WERI-Rb-1 (cell line): Measurements from ENCODE around the gene TTC28.

Experiments
- DNase-seq: peaks from one replicate; pipeline ENCODE4 v3.0.0-alpha.2; 2020
- H3K27ac ChIP-seq: fragments of 250-450 bp; sonication (Bioruptor Pico); 2 replicates; pipeline ENCODE4 v1.5.1; 2020; ENCODE audit warnings: mild to moderate bottlenecking, moderate library complexity
- H3K27me3 ChIP-seq: fragments of 250-450 bp; sonication (Bioruptor Pico); 2 replicates; pipeline ENCODE4 v1.5.1; 2021; ENCODE audit warnings: mild to moderate bottlenecking, low read depth, moderate library complexity; ENCODE audit not compliant: insufficient read depth, severe bottlenecking
- H3K36me3 ChIP-seq: fragments of 250-450 bp; sonication (Bioruptor Pico); 2 replicates; pipeline ENCODE4 v1.5.1; 2020; ENCODE audit warnings: mild to moderate bottlenecking, moderate library complexity
- H3K4me3 ChIP-seq: 2 replicates; pipeline ENCODE4 v1.5.1; 2011; ENCODE audit warnings: low read depth, mild to moderate bottlenecking, control low read depth, low read length
- H3K9me3 ChIP-seq: fragments of 250-450 bp; sonication (Bioruptor Pico); 2 replicates; pipeline ENCODE4 v1.5.1; 2021; ENCODE audit warnings: mild to moderate bottlenecking, moderate library complexity; ENCODE audit not compliant: severe bottlenecking
- TF ChIP-seq, protein P1 (sequence below): IDR thresholded peaks from 2 replicates; pipeline ENCODE4 v1.5.1; 2011; ENCODE audit warnings: low read depth, mild to moderate bottlenecking, control low read depth, inconsistent platforms, low read length

Gene TTC28

GRCh38 chr22:28237112-28237511 lies 442.5 kb downstream of the TTC28 start:
- H3K27me3 ChIP-seq = no peaks in the 10 kb centered on the region
- H3K36me3 ChIP-seq = no peaks in the 10 kb centered on the region
- H3K4me3 ChIP-seq = no peak overlapping the region
- H3K9me3 ChIP-seq = no peaks in the 10 kb centered on the region
- no peak overlapping the region for H3K27ac ChIP-seq
- TF ChIP-seq, protein P1, sequence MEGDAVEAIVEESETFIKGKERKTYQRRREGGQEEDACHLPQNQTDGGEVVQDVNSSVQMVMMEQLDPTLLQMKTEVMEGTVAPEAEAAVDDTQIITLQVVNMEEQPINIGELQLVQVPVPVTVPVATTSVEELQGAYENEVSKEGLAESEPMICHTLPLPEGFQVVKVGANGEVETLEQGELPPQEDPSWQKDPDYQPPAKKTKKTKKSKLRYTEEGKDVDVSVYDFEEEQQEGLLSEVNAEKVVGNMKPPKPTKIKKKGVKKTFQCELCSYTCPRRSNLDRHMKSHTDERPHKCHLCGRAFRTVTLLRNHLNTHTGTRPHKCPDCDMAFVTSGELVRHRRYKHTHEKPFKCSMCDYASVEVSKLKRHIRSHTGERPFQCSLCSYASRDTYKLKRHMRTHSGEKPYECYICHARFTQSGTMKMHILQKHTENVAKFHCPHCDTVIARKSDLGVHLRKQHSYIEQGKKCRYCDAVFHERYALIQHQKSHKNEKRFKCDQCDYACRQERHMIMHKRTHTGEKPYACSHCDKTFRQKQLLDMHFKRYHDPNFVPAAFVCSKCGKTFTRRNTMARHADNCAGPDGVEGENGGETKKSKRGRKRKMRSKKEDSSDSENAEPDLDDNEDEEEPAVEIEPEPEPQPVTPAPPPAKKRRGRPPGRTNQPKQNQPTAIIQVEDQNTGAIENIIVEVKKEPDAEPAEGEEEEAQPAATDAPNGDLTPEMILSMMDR = no peak
- DNase-seq = no peak

- Histone ChIP-seq H3K27ac (no peak overlapping the region), H3K36me3 (no peaks in the 10 kb centered on the region), H3K9me3 (no peaks in the 10 kb centered on the region), H3K4me3 (no peak overlapping the region), H3K27me3 (no peaks in the 10 kb centered on the region)
- DNase-seq = no peak
- TF ChIP-seq, protein P1 = no peak
Observed at GRCh38 chr22:28232204-28232603, 447.4 kb downstream of the TTC28 start.

DNA sequence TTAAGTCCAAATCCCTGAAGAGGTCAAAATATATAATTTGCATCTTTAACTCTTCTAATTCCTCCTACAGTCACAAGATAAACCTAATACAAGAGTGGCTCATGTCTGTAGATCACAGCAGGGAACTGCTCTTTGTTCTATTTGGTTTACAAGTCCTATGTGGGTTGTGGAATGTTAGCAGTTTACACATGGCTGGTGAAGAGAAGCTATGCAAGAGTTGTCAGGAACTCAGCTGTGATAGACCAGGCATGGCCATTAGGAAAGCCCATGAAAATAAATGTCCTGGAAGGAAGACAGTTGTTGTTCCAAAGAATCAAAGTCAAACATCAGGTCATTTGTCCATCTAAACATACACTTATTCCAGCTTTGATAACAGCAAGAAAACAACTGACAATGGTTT lies 448.2 kb downstream of the TTC28 start:
- no peak for DNase-seq
- TF ChIP-seq, protein P1 = no peak
- no peaks in the 10 kb centered on the region for H3K9me3 ChIP-seq
- no peak overlapping the region for H3K27ac ChIP-seq
- H3K27me3 ChIP-seq = no peaks in the 10 kb centered on the region
- no peak overlapping the region for H3K4me3 ChIP-seq
- H3K36me3 ChIP-seq = no peaks in the 10 kb centered on the region

DNA sequence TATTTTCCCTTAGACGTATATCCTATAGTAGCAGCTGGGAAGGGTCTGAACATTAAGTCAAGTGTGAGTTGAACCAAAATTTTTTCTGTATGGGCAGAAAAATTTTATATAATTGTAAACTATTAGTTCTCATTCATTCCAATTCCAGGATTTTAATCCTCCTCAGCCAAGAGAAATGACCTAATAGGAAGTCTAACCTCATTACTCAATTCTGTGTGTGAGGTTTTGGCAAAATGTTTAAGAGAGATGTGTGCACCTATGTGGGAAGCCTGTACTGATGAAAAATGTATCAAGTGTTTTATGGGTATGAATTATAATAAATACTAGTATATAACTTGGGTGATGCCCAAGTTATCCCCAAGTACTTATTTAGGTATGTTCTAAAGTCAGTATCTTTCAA lies 449.0 kb downstream of the TTC28 start:
- H3K27ac ChIP-seq = no peak overlapping the region
- TF ChIP-seq, protein P1 = no peak

GRCh38 chr22:28229566-28230485 lies 449.8 kb downstream of the TTC28 start:
- no peaks in the 10 kb centered on the region for H3K36me3 ChIP-seq
- H3K9me3 ChIP-seq = no peaks in the 10 kb centered on the region
- TF ChIP-seq, protein P1 = no peak
- no peak overlapping the region for H3K4me3 ChIP-seq
- no peak for DNase-seq
- H3K27ac ChIP-seq = no peak overlapping the region
- no peaks in the 10 kb centered on the region for H3K27me3 ChIP-seq

More for the DNA sequence above, 449.0 kb downstream of the TTC28 start:
- DNase-seq = no peak
- Histone ChIP-seq H3K4me3 (no peak overlapping the region), H3K9me3 (no peaks in the 10 kb centered on the region), H3K27me3 (no peaks in the 10 kb centered on the region), H3K36me3 (no peaks in the 10 kb centered on the region)

DNA sequence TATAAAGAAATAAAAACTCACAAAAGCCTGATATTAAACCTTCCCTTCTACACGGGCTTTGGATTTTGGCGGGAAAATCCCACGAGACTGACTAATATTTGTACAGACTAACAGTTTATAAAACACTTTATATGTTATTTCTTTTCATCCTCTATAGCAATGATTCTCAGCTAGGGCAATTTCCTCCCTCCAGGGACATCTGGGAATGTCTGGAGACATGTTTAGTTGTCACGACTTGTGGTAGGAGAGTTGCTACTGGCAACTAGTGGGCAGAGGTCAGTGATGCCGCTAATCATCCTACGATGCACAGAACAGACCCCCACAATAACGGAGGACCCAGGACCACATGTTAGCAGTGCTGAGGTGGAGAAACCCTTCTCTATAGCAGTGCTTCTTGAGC lies 455.8 kb downstream of the TTC28 start:
- TF ChIP-seq, protein P1 = no peak
- Histone ChIP-seq H3K27ac (no peak overlapping the region), H3K27me3 (no peaks in the 10 kb centered on the region), H3K4me3 (no peak overlapping the region), H3K36me3 (no peaks in the 10 kb centered on the region), H3K9me3 (no peaks in the 10 kb centered on the region)
- no peak for DNase-seq
